AG09319 (cell line): Measurements from ENCODE around the gene NDUFA11.

ENCODE experiments used
- DNase-seq: peaks from one replicate; pipeline ENCODE4 v3.0.0-alpha.2; 2010; ENCODE audit warnings: low read depth; ENCODE audit errors: extremely low read depth
- TF ChIP-seq, protein P1 (sequence below): IDR thresholded peaks from 2 replicates; pipeline ENCODE4 v1.5.1; 2011; ENCODE audit warnings: low read depth, mild to moderate bottlenecking, inconsistent platforms, low read length, moderate library complexity

NDUFA11 gene

GRCh38 chr19:5903624-5904351 is at the start of gene NDUFA11:
NDUFA11 (minus strand) TSS chr19:5903790; CDS start chr19:5903708, 82 bp downstream.
- DNase-seq, result no peak

DNA sequence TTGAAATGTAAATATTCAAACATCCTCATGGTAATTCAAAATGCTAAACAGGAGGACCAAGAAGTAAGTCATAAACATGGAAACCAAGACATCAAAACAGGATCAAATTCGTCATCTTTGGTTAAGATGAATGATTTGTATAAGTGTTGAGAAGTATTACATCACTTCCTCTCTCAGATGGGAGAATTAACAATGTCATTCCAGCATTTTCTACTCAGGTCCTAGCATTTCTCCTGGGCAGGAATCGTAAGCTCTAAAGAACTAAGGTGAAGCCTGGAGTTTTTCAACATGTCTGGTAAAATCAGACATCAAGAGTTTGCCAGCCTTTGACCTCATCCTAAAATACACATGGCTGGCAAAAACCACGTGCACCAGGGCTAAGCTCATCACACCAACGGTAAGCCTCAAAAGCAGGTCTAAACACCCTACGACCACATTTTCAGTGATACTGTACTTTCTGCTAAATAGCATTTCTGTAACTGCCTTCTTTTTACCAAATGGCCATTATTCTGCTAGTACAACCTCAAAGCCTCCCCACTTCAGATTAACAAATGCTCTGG is 49.5 kb upstream of the NDUFA11 start:
- TF ChIP-seq, protein P1, sequence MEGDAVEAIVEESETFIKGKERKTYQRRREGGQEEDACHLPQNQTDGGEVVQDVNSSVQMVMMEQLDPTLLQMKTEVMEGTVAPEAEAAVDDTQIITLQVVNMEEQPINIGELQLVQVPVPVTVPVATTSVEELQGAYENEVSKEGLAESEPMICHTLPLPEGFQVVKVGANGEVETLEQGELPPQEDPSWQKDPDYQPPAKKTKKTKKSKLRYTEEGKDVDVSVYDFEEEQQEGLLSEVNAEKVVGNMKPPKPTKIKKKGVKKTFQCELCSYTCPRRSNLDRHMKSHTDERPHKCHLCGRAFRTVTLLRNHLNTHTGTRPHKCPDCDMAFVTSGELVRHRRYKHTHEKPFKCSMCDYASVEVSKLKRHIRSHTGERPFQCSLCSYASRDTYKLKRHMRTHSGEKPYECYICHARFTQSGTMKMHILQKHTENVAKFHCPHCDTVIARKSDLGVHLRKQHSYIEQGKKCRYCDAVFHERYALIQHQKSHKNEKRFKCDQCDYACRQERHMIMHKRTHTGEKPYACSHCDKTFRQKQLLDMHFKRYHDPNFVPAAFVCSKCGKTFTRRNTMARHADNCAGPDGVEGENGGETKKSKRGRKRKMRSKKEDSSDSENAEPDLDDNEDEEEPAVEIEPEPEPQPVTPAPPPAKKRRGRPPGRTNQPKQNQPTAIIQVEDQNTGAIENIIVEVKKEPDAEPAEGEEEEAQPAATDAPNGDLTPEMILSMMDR, result no peak
- no peak for DNase-seq

More at GRCh38 chr19:5903624-5904351, at the start of gene NDUFA11:
- TF ChIP-seq, protein P1, result no peak

- TF ChIP-seq, protein P1, result no peak
These were observed 48.8 kb upstream of the NDUFA11 start for GRCh38 chr19:5952193-5953029.

GRCh38 chr19:5951338-5951861 is 47.8 kb upstream of the NDUFA11 start:
- TF ChIP-seq, protein P1, result no peak
- DNase-seq, result no peak

More at GRCh38 chr19:5952193-5953029, 48.8 kb upstream of the NDUFA11 start:
- DNase-seq, result no peak

DNA sequence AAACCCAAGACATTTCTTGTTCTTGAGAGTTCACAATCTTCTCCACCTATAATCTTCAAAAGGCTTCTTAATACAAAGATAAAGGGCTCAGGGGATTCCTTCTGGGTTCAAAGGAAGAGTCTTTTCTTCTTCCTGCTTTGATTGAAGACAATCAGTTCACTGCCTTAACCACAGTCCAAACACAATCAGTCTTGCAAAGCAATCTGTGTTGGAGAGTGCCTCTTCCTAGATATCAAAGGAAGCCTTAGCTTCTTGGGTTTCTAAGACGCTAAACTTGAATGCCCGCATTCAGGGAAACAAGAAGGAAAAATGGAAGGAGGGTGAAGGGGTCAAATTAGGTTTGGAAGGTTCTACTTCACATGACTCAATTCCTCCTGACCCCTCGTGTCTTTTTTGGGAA is 47.2 kb upstream of the NDUFA11 start:
- DNase-seq, result no peak
- TF ChIP-seq, protein P1, result no peak

GRCh38 chr19:5949792-5950305 is 46.3 kb upstream of the NDUFA11 start:
- DNase-seq, result no peak
- TF ChIP-seq, protein P1, result no peak
